ENCODE results near the gene DCTN3. TPM values are rescaled to one million over a fixed set of nuclear protein-coding genes. Genes with fewer than 3 reads are reported as not detected.

DCTN3 gene
- total and polyA plus RNA-seq, 2 experiments from 2014 or later = 12.9 to 17.9 TPM

DNA sequence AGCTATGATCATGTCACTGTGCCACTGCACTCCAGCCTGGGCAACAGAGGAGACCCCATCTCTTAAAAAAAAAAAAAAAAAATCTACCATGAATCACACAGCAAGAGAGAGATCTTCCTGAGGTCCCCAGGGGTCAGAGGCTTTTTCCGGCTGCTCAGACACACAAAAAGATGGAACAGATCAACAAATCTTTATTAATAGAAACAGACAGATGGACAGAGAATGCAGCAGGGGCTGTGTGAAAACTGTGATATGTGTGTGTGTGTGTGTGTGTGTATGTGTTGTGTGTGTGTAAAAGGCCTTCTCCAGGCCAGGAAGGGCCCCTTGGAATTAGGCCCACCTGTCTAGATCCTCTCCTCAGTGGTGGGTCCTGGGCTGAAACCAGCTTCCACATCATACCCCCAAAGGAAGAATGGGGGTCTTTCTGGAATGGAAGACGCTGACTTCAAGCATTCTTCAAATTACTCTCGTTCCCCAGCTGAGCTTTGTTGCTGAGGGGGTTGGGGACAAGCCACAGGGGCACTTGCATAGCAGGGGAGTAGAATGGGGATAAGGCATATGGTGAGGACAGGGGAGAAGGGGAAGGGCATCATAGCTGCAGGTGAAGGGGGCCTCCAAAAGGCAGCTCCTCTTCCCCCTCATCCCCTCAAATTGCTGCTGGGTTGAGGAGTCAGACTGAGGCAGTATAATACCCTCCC, 14.4 kb upstream of the DCTN3 start (continued):
- TF ChIP-seq, protein P1, sequence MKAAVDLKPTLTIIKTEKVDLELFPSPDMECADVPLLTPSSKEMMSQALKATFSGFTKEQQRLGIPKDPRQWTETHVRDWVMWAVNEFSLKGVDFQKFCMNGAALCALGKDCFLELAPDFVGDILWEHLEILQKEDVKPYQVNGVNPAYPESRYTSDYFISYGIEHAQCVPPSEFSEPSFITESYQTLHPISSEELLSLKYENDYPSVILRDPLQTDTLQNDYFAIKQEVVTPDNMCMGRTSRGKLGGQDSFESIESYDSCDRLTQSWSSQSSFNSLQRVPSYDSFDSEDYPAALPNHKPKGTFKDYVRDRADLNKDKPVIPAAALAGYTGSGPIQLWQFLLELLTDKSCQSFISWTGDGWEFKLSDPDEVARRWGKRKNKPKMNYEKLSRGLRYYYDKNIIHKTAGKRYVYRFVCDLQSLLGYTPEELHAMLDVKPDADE (IDR thresholded peaks at IDR 0.05) = no peak
- TF ChIP-seq ZNF114 (CRISPR knock-in tag; IDR thresholded peaks at IDR 0.05) (no peak), CREB1 (CRISPR knock-in tag; IDR thresholded peaks at IDR 0.05; ENCODE audit: low read depth) (no peak), JUNB (IDR thresholded peaks at IDR 0.05; ENCODE audit: unreplicated experiment) (no peak), ZNF331 (CRISPR knock-in tag; IDR thresholded peaks at IDR 0.05; ENCODE audit: low read depth) (no peak), EZH2 (IDR thresholded peaks at IDR 0.05; ENCODE audit: low read depth, unreplicated experiment) (no peak), POLR2AphosphoS5 (IDR thresholded peaks at IDR 0.05; ENCODE audit: low read depth) (no peak), STAT1 (IDR thresholded peaks at IDR 0.05; ENCODE audit: unreplicated experiment) (no peak), EZH2phosphoT487 (IDR thresholded peaks at IDR 0.05; ENCODE audit: unreplicated experiment) (no peak)
- TF ChIP-seq, protein P2, sequence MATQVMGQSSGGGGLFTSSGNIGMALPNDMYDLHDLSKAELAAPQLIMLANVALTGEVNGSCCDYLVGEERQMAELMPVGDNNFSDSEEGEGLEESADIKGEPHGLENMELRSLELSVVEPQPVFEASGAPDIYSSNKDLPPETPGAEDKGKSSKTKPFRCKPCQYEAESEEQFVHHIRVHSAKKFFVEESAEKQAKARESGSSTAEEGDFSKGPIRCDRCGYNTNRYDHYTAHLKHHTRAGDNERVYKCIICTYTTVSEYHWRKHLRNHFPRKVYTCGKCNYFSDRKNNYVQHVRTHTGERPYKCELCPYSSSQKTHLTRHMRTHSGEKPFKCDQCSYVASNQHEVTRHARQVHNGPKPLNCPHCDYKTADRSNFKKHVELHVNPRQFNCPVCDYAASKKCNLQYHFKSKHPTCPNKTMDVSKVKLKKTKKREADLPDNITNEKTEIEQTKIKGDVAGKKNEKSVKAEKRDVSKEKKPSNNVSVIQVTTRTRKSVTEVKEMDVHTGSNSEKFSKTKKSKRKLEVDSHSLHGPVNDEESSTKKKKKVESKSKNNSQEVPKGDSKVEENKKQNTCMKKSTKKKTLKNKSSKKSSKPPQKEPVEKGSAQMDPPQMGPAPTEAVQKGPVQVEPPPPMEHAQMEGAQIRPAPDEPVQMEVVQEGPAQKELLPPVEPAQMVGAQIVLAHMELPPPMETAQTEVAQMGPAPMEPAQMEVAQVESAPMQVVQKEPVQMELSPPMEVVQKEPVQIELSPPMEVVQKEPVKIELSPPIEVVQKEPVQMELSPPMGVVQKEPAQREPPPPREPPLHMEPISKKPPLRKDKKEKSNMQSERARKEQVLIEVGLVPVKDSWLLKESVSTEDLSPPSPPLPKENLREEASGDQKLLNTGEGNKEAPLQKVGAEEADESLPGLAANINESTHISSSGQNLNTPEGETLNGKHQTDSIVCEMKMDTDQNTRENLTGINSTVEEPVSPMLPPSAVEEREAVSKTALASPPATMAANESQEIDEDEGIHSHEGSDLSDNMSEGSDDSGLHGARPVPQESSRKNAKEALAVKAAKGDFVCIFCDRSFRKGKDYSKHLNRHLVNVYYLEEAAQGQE (IDR thresholded peaks at IDR 0.05; ENCODE audit: unreplicated experiment) = no peak
- TF ChIP-seq, protein P3, sequence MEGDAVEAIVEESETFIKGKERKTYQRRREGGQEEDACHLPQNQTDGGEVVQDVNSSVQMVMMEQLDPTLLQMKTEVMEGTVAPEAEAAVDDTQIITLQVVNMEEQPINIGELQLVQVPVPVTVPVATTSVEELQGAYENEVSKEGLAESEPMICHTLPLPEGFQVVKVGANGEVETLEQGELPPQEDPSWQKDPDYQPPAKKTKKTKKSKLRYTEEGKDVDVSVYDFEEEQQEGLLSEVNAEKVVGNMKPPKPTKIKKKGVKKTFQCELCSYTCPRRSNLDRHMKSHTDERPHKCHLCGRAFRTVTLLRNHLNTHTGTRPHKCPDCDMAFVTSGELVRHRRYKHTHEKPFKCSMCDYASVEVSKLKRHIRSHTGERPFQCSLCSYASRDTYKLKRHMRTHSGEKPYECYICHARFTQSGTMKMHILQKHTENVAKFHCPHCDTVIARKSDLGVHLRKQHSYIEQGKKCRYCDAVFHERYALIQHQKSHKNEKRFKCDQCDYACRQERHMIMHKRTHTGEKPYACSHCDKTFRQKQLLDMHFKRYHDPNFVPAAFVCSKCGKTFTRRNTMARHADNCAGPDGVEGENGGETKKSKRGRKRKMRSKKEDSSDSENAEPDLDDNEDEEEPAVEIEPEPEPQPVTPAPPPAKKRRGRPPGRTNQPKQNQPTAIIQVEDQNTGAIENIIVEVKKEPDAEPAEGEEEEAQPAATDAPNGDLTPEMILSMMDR (conservative IDR thresholded peaks at IDR 0.05; ENCODE audit: low read depth in 2 of 2) = no peak

DNA sequence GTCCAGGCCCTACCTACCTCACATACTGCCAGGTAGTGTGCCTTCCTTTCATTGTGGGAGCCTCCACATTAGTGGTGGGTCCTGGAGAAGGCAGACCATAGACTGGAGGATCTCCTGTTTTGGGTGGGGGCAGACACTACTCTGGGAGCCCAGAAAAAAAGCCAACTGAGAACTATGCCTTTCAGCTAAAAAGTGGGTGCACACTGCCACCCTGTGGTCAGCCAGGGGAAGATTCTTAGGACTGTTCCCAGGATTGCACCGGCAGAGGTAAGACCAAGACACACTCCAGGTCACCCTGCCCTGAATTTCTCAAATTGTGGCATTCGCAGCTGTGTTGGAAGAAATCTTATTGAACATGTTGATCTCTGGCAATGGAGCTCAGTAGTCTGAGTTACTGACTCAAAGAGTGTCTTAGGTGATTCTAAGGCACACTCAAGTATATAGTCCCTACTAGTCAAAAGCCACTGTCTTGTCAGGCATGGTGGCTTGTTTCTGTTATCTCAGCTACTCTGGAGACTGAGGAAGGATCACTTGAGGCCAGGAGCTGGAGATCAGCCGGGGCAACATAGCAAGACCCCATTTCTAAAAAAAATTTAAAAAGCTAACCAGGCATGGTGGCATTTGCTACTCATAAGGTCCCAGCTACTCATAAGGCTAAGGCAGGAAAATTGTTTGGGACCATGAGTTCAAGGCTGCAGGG, 13.7 kb upstream of the DCTN3 start:
- H3K27ac ChIP-seq (ENCODE audit: low read depth) = no peak overlapping the region
- no peak overlapping the region for H3K4me2 ChIP-seq
- Mint-ChIP-seq H3K4me3 (no peak overlapping the region), H3K27ac (no peak overlapping the region), H3K9me3 (no peaks in the 10 kb centered on the region), H3K4me1 (peaks cover 38% of the 10 kb centered on the region), H3K27me3 (ENCODE audit: insufficient read depth, low read depth, poor library complexity) (peaks cover 41% of the 10 kb centered on the region), H3K36me3 (ENCODE audit: low read depth) (peaks cover 26% of the 10 kb centered on the region)
- H3K4me1 ChIP-seq (ENCODE audit: insufficient read depth) = peaks cover 8% of the 10 kb centered on the region
- DNase-seq (ENCODE audit: low spot score) (peak; percentile 80), ATAC-seq (peak; percentile 32)
- H3K9me2 ChIP-seq (ENCODE audit: insufficient read depth) = no peaks in the 10 kb centered on the region
- peaks cover 52% of the 10 kb centered on the region for H3K27me3 ChIP-seq (ENCODE audit: insufficient read depth)
- H2AFZ ChIP-seq = no peak overlapping the region
- TF ChIP-seq POLR2AphosphoS5 (IDR thresholded peaks at IDR 0.05; ENCODE audit: low read depth) (peak; percentile 34; the same call in 1 of the 2 replicates), ZNF331 (CRISPR knock-in tag; IDR thresholded peaks at IDR 0.05; ENCODE audit: low read depth) (no peak)
- TF ChIP-seq, protein P3 (conservative IDR thresholded peaks at IDR 0.05; ENCODE audit: low read depth in 2 of 2) = peak; percentile 92 to 94
- H3K36me3 ChIP-seq (ENCODE audit: insufficient read depth) = no peaks in the 10 kb centered on the region
- no peak overlapping the region for H3K4me3 ChIP-seq
- H4K20me1 ChIP-seq (replicated peaks; ENCODE audit: insufficient read depth) = peaks cover 3% of the 10 kb centered on the region
- H3F3A ChIP-seq (replicated peaks; ENCODE audit: low read depth) = peaks cover 8% of the 10 kb centered on the region; the same call in 1 of the 2 replicates
- H3K79me2 ChIP-seq (replicated peaks; ENCODE audit: insufficient read depth) = peaks cover 12% of the 10 kb centered on the region; the same call in 1 of the 2 replicates

All from GM23338 (cell line).